HG03139 (cell line): ENCODE results near the gene HS3ST6.
"Not testable (repeated sequence)": the region's sequence is repeated elsewhere in the genome, so short reads cannot be mapped to it uniquely, and the experiment has no call there.

Source experiments
- ATAC-seq: cut with Tn5 transposase; IDR thresholded peaks from one replicate; pipeline ENCODE4 v1.9.1; 2021; ENCODE audit not compliant: unreplicated experiment

The HS3ST6 gene

DNA sequence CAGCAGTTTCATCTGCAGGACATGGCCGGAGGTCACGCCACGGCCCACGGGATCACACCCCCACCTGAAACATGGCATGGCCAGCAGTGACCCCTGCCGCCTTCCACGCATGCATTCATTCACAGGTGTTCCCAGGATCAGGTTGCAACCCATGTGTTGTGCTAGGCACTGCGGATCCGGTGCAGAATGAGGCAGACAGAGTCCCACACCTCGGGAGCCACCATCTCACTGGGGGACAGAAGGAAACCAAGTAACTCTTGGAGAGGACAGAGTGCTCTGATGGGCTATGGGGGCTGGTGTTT lies 29.1 kb upstream of the HS3ST6 start:
- no peak for ATAC-seq

- ATAC-seq = no peak
Measured at GRCh38 chr16:1946495-1947368, 28.5 kb upstream of the HS3ST6 start.

GRCh38 chr16:1945559-1946391 lies 27.6 kb upstream of the HS3ST6 start:
- ATAC-seq = no peak

GRCh38 chr16:1944612-1945199 lies 26.5 kb upstream of the HS3ST6 start:
- no peak for ATAC-seq

GRCh38 chr16:1942810-1943726 lies 24.9 kb upstream of the HS3ST6 start, which contains the start of gene MSRB1:
TSS of gene MSRB1 (minus strand) at chr16:1943199. CDS start at chr16:1943156, 43 bp downstream.
- peak; percentile 90 for ATAC-seq

DNA sequence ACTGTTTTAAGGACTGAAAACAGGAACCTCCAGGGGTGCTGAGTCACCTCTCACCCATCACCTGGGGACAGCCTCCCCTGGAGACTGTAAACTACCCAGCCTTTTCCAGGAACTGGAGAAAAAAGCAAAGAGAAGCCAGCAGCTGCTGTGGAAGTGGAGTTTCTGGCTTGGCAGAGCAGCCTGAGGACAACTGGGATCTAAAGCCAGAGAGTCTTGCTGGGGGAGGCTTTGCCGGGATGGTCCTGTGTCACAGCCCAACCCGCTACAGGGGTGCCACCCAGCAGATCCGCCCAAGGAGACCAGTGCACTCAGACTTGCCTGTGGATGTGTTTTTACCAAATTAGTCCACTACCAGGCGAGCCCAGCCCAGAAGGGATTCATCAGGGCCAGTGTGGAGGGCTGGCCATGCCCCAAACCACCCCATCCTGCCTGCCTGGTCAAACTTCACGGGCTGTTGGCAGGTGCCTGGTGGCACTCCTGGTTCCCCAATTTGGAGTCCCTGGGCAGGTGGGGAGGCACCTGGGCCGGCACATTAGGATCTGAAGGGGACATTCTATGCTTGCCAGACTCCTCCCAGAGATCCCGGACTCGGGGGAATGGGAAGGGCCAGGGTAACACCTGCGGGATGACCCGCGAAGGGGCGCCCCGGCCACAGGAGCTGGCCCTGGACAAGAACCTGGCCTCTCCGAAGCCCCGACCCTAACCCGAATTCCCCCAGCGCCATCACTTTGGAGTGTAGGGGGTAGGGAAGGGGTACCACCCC lies 24.0 kb upstream of the HS3ST6 start:
- ATAC-seq = no peak

DNA sequence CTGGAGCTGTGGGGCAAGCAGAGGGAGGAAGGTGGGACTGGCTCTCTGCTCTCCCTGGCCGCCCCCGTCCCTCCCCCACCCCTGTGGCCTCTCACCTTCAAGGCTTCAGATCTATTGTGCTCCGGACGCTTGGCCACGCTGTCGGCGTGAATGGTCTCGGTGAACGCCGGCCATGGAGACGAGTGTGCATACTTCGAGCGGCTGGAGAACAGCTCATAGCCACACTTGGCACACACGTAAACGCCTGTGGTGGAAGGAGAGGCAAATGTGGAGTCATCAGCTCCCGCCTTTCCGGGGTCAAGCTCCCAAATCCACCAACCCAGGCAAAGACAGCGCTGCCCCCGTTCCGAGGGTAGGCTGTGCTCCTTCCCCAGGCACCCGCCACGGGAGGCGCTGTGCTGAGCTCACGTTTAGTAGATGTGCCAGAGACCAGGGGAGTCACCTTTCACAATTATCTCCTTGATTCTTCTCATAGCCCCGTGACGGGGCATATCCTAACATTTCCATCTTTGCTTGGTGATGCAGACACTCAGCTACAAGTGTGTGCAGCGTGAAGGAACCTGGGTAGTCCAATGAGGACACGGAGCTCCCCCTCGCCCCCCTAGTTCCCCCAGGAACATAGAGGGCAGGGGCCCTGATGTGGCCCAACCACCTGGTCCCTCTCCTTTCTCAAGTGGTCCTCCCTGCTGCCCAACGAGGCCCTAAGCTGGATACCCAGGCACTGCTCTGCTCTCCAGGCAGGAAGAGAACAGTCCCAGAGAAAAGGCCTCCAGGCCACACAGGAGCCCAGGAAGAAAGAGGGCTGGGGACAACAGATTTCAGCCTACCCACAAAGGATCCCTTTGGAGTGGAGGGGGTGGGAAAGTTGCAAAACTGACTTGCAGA lies 23.2 kb upstream of the HS3ST6 start:
- no peak for ATAC-seq

GRCh38 chr16:1940273-1941161 lies 22.3 kb upstream of the HS3ST6 start:
- no peak for ATAC-seq

DNA sequence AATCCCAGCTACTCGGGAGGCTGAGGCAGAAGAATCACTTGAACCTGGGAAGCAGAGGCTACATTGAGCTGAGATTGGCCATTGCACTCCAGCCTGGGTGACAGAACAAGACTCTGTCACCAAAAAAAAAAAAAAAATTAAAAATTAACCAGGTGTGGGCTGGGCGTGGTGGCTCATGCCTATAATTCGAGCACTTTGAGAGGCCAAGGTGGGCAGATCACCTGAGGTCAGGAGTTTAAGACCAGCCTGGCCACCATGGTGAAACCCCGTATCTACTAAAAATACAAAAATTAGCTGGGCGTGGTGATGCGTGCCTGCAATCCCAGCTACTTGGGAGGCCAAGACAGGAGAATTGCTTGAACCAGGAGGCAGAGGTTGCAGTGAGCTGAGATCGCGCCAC lies 21.6 kb upstream of the HS3ST6 start:
- ATAC-seq = not testable (repeated sequence)

- ATAC-seq = no peak
Measured at GRCh38 chr16:1938910-1939309, 20.7 kb upstream of the HS3ST6 start.

DNA sequence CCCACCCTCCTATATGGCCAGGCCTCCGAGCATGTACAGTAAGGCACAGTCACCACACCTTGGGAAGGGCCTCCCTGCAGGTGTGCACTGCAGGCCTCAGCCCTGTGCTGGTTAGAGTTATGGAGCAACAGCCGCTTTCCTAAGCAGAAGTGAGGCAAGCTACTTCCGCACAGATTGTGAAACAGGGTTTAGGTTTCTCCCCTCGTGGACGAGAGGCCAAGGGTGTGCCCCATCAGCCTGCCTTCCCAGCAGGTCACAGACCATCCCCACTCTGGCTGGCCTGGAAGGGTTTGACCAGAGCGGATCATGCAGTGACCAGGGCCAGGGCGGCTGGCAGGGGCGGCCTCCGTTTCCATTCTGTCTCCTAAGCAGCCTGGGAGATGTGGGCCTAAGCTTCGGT lies 20.1 kb upstream of the HS3ST6 start:
- no peak for ATAC-seq

- ATAC-seq = no peak
Measured at GRCh38 chr16:1936945-1937479, 18.8 kb upstream of the HS3ST6 start.

GRCh38 chr16:1933097-1933661 lies 15.0 kb upstream of the HS3ST6 start:
- ATAC-seq = no peak

- no peak for ATAC-seq
Measured at GRCh38 chr16:1932050-1933028, 14.1 kb upstream of the HS3ST6 start.

DNA sequence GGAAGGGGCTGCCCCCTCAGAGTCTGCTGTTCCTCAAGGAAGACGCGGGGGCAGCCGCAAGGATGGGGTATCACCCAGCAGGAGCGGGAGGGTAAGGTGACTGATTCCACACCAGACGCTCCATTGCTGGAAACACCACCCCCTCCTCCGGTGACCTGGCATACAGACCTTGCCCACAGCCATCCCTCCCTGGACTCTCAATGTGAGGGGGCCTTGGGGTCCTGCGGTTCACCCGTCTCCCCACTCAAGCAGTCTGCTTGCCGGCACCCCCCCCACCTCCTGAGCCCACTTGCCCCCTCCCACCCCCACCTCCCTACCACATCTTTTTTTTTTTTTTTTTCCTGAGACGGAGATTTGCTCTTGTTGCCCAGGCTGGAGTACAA lies 12.1 kb upstream of the HS3ST6 start:
- ATAC-seq = no peak
